ENCODE results near the gene RPL22. TPM values are rescaled to one million over a fixed set of nuclear protein-coding genes. Genes with fewer than 3 reads are reported as not detected.

RPL22 gene
- total RNA-seq, 1 experiment from 2014 or later, result 306 TPM

Other genes with a start within 250 kb of the RPL22 start
- 5.6 and 6.4 TPM in 2 replicates for gene NPHP4, start 207.2 kb downstream of the RPL22 start, total RNA-seq (2014; rRNA removed; shearing (Covaris generic))
- gene KCNAB2, start 153.7 kb downstream of the RPL22 start, total RNA-seq (2014; rRNA removed; shearing (Covaris generic)), result 4.0 and 5.5 TPM in 2 replicates
- under 0.01 TPM in 1 of 2 replicates, not detected in the other for gene CHD5, start 19.3 kb downstream of the RPL22 start, total RNA-seq (2014; rRNA removed; shearing (Covaris generic))
- 4.9 and 5.0 TPM in 2 replicates for gene RNF207, start 6.5 kb upstream of the RPL22 start, total RNA-seq (2014; rRNA removed; shearing (Covaris generic))
- 101 and 105 TPM in 2 replicates for gene ICMT, start 36.4 kb upstream of the RPL22 start, total RNA-seq (2014; rRNA removed; shearing (Covaris generic))
- gene HES3, start 44.6 kb upstream of the RPL22 start, total RNA-seq (2014; rRNA removed; shearing (Covaris generic)), result not detected in 2 replicates
- gene GPR153, start 61.5 kb upstream of the RPL22 start, total RNA-seq (2014; rRNA removed; shearing (Covaris generic)), result 11.8 and 12.6 TPM in 2 replicates
- gene ACOT7, start 194.2 kb upstream of the RPL22 start, total RNA-seq (2014; rRNA removed; shearing (Covaris generic)), result 142 and 174 TPM in 2 replicates
- gene HES2, start 220.3 kb upstream of the RPL22 start, total RNA-seq (2014; rRNA removed; shearing (Covaris generic)), result under 0.01 and 0.10 TPM in 2 replicates
- 0.10 TPM in 1 of 2 replicates, not detected in the other for gene ESPN, start 225.2 kb upstream of the RPL22 start, total RNA-seq (2014; rRNA removed; shearing (Covaris generic))

Measured in RPMI7951 (cell line).